ENCODE measurements around the gene MMP17.

Gene MMP17

DNA sequence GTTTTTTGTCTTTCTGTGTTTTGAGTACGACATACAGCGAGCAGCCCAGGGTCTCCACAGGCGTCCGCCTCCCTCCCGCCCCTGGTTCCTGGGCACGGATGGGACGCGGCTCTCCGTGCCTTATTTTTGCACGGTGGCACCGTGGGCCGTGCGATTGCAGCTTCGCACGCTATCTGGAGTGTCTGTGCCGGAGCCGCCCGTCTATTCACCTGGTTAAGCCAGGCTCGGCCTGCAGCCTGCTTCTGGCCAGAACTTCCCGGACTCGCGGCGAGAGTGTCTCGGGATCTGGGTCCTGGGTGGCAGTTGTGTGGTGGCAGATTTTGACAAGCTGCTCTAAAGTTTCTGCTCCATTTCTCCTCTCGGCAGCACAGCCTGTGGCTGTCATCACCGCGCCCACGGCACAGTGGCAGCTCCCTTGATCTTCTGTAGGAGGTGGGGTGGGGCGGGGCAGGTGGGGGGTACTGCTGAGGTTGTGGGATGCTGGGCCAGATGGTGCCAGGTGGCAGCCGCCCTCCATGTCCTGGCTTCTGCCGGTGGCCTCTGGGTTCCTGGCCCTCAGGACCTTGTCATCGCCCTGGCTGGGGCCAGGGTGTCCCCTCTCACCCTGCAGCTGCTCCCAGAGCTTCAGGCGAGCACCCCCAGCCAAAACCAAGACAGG, 2.9 kb downstream of the MMP17 start:
- DNase-seq (ENCODE audit: low read depth), result no peak

DNA sequence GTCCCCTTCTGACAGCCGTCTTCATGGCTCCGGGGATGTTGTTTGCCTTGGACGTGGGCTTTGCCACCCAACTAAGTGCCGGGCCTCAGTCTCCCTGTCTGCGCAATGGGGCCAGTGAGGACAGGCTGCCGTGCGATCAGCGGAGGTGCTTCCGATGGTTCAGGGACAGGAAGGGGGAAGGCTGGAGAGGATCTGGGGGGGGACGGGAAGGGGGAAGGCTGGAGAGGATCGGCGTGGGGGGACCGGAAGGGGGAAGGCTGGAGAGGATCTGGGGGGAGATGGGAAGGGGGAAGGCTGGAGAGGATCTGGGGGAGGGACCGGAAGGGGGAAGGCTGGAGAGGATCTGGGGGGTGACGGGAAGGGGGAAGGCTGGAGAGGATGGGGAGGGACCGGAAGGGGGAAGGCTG, 3.4 kb downstream of the MMP17 start:
- DNase-seq (ENCODE audit: low read depth), result peak; percentile 62

DNA sequence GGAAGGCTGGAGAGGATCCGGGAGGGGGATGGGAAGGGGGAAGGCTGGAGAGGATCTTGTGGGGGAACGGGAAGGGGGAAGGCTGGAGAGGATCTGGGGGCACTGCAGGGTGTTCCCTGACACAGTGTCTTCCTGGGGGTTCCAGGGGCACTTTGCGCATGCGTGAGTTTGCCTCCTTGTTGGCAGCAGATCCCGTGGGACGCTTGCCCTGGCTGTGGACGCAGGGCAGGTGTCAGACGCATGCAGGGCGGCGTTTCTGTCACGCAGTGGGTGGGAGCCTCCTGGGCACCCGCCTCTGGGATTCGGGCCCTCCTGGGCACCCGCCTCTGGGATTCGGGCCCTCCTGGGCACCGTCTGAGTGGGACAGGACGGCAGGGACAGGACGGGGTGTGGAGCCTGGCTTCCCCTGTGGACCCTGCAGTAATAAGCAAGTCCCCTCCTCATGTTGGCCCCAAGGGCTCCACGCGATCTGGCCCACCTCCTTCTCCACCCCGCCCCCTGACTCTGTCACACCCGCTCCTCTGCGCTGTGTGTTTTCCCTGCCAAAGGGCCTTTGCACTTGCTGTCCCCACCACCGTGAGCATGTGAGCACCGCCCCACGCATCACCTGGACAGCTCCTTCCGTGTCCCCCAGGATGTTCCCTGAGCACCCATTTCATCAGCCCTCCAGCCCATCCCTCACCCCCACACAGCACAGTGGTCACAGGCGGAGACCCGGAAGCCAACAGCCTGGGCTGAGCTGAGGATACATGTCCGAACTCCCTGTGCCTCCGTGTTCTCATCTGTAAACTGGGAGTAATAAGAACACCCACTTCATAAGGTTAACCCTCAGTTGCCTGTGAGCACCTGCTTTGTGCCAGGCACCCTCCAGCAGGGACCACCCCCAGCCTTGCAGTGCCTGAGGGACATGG, 4.4 kb downstream of the MMP17 start:
- no peak for DNase-seq (ENCODE audit: low read depth)

DNA sequence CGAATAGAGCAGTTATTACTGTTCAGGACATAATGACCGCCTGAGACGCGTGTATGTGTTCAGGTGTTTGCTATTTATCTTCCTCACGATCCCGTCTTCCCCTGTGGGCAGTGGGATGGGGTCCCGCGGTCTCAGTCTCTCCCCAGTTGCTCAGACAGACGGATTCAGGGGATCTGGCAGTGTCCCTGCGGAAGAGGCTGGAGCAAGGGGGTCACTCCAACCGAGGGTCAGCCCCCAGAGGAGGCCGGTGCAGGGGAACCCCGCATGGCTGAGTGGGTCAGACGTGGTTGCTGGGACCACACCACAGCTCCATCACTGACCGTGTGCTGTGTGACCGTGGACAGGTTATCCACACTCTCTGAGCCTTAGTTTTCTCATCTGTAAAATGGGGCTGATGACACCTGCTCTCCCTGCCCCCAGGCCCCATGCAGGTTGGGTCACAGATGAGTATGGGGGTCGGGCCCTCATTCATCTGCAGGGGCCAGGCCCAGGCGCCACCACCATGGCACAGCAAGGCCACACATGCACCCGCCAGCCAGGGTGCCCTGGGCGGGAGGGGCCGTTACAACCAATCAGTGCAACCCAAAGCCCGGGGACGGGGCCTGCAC, 5.2 kb downstream of the MMP17 start:
- no peak for DNase-seq (ENCODE audit: low read depth)

DNA sequence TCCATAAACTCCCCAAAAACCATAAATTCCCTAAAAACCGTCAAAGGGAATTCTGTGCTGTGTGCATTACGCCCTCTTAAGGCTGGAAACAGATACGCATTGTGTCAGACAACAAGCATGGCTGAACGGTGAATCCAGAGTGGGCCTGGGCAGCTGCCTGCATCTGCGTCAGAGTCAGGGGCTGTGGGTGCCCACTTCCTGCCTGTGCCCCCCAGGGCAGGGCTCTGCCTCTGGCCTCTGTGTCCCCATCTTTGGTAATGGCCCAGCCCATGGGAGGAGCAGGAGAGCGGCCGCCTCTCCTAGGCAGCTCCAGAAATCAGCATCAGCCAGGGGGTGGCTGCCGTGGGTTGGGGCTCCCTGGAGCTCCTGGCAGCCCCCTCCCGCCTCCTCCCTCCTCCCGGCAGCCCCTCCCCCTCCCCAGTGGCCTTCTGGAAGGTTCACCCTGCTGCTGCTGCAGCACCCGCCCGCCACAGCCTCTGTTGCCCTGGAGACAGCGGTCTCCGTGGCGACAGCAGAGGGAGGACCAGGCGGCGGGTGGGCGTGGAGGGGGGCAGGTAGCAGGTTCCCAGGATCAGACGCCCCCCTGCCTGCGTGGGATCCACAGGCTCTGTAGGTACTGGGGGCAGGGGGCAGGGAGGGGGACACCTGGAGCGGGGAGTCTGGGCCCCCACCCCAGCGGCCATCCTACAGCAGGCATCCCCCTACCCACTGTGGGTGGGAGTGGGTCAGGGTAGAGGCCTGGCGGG, 5.9 kb downstream of the MMP17 start:
- DNase-seq (ENCODE audit: low read depth), result peak; percentile 33

DNA sequence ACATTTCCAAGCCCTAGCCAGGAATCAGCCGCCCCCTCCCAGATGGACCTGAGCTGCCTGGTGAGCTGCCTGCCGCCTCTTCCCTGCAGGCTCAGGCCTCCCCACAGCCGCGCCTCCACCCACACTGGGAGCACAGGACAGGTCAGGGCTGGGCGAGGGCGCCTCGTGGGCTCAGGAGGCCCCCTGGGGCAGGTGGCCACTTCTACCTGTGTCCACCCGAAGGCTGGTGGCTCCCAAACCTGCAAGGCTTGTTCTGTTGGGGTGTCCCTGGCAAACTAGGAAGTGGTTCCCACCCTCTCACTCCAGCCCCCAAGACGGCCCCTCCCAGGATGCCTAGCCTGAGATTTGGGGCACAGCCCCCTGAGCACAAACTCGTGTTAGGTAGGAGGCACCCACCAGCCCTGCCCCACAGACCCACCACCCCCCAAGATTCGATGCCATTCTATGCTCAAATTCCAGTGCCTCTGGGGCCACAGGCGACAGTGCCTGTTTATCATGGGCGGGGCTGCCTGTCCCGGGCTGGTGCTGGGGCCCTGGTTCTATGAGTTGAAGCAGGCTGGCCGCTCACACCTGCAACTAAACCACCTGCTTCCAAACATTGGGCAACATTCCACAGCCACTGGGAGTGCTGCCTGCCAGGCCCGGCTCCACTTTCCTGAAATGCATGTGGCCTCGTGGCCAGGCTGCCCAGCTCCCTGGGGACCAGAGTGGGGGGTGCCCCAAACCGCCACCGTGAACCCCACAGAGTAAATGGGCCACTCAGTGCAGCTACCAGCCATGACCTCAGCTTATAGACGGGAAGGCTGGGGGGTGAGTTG, 6.8 kb downstream of the MMP17 start:
- DNase-seq (ENCODE audit: low read depth), result no peak

DNA sequence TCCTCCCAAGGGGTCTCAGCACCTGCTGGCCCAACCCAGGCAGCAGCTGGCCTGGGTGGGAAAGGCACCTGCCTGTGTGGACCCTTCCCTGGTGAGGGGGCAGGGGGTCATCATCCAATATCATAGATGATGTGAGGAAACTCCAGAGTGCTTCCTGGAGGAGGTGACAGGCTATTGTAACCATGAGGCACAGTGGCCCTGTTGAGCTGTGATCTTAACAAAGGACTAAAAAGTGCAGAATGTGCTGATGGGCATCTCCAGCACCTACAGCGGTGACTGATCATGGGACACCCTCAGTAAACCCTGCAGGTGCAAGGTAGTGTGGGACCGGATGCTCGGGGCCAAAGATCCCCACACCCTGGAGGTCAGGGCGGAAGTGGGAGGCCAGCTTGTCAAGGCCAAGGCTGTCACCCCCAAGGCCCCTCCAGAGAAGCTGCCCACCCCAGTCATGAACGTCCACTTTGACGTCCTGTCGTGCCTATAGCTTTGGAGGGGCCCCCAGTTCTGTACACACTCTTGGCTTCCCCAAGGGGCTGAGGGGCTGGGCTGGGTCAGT, 7.5 kb downstream of the MMP17 start:
- DNase-seq (ENCODE audit: low read depth), result no peak

DNA sequence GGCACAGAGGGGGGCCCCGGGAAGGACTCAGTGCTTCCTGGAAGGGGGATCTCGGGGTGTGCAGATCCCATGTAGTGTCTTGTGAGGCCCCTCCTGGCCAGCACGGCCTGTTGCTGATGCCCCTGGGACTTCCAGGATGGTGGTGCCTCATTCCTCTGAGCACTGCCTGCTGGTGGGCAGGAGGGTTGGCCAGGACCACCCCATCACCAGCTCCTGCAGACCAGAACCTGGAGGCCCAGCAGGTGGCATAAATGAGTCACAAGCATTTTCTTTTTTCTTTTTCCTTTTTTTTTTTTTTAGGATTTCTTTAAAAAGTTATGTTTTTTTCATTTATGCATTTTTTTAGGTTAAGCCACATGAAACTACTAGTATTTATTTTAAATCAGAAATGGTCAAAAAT, 8.0 kb downstream of the MMP17 start:
- no peak for DNase-seq (ENCODE audit: low read depth)

DNA sequence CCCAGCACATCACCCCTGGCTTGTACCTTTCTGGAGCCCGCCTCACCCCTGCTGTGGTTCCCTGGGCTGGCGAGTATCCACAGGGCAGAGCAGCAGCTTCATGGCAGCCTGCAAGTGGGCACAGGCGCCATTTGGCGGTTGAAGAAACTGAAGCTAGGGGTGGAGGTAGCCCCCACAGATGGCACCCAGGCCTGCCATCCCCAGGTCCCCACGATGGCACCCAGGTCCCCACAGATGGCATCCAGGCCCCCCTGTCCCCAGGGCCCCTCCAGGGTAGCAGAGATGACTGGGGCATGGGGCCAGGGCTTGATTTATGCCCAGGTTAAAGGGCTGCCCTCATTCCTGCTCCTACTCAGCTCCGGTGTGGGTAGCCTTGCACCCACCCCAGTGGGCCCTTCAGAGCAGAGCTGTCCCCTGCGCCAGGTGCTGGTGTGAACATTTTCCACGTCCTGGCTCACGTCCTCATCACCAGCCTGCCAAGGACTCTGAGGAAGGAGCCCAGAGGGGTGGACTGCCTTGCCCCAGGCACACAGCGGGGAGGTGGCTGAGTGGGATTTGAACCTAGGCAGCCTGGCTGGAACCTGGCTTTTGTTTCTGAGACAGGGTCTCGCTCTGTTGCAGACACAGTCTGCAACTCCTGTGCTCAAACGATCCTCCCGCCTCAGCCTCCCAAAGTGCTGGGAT, 8.7 kb downstream of the MMP17 start:
- DNase-seq (ENCODE audit: low read depth), result no peak

DNA sequence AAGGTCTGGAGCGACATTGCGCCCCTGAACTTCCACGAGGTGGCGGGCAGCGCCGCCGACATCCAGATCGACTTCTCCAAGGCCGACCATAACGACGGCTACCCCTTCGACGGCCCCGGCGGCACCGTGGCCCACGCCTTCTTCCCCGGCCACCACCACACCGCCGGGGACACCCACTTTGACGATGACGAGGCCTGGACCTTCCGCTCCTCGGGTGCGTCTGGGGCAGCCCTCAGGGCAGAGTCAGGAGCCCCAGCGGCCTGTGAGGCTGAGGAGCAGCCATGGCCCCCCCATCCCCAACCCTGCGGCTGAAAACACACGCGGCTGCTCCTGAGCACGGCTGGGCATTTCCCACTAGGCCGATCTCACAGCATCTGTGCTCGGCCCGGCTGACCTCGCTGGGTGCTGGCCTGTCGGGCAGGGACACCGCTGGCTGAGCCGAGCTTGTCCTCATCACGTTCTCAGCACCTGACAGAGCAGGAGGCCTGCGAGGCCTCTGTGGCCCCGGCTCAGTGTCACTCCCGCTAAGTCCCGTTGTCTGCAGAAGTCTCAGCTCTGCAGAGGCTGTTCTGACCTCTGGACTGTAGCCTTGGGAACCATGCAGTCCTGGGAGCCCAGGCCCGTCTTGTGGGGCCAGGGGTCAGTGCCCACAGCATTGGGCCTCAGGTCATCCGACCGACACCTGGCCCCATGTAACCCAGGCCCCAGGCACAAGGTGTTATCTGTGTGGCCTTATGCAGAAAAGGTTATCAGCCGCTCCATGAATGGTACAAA, 12.6 kb downstream of the MMP17 start:
- no peak for DNase-seq (ENCODE audit: low read depth)

DNA sequence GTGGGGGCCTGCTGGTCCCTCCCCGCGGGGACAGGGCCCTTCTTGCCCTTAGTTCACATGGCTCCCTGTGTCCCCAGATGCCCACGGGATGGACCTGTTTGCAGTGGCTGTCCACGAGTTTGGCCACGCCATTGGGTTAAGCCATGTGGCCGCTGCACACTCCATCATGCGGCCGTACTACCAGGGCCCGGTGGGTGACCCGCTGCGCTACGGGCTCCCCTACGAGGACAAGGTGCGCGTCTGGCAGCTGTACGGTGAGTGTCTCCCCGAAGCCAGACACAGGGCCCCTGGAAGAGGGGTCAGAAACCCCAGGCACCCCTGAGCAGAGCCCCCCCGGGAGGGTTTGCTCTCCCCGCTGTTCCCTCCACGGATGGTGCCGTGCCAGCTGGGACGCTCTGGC, 13.4 kb downstream of the MMP17 start:
- DNase-seq (ENCODE audit: low read depth), result no peak

DNA sequence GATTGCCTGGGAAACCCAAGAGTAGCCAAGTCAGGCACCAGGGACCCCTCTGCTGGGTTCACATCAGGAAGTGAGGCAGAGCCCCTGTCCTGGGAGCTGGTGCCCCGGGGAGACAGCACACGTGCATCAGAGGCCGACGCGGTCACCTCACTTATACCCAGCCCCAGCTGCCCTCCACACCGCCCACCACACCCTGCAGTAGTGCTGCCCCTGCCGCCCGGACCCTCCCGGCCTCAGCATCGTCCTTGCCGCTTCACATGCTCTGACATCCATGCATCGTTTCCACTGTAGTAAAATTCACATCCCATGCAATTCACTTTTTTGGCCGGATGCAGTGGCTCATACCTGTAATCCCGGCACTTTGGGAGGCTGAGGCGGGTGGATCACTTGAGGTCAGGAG, 14.0 kb downstream of the MMP17 start:
- no peak for DNase-seq (ENCODE audit: low read depth)

DNA sequence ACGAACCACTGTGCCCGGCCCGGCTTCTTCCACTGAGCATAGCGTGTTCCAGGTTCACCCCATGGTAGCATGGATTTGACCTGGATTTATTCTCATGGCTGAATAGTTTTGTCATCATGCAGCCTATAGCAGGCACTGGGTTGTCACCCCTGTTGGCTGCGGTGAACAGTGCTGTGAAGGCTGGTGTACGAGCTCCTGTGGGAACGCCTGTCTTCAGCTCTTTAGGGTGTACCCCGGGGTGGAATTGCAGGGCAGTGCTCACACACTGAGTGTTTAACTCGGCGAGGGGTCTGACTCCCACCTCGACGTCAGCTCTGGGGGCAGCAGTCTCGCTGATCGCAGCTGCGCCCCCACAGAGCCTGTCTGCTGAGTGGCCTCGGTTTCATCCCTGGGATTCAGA, 15.3 kb downstream of the MMP17 start:
- no peak for DNase-seq (ENCODE audit: low read depth)

DNA sequence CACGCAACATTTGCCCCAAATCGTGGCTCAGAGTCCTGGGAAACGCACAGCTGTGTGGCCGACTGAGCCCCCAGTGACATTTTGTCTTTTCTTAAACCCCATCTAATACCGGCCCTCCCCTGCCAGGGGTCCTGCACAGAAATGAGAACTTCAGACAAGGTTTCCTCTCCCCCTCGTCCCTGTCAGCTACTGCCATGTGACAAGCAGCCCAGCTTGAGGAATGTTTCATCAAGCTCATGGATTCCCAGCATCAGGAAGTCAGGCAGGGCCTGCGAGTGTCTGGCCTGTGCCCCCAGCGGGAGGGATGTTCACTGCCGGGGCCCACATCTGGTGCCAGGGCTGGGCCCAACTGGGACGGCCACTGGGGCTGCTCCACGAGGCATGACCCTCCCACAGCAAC, 15.9 kb downstream of the MMP17 start:
- DNase-seq (ENCODE audit: low read depth), result no peak

DNA sequence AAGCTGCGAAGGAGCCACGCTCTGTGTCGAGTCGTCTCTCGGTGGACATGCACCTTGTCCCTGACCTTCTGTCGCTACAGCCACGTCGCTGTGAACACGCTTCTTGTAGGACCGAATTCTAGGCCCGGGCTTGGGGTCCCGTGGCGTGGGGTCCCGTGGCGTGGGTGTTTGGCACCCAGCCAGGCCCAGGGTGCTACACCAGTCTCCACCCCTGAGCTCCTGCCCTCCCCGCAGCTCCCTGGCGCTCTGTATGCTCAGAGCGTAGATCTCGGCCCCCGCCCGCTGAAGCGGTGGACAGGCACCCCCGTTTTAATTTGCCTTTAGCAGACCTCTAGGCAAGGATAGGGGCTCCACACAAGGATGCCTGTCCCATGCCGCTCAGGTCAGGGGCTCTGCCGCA, 16.5 kb downstream of the MMP17 start:
- no peak for DNase-seq (ENCODE audit: low read depth)

DNA sequence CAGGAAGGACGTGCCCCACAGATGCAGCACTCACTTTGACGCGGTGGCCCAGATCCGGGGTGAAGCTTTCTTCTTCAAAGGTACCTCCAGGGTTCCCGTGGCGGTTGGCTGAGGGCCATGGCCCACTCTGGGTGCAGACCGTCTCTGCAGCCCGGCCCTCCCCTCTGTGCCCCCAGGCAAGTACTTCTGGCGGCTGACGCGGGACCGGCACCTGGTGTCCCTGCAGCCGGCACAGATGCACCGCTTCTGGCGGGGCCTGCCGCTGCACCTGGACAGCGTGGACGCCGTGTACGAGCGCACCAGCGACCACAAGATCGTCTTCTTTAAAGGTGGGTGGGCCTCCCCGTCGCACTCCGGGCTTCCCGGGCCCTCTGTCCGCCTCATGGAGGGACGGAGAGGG, 16.9 kb downstream of the MMP17 start:
- no peak for DNase-seq (ENCODE audit: low read depth)

DNA sequence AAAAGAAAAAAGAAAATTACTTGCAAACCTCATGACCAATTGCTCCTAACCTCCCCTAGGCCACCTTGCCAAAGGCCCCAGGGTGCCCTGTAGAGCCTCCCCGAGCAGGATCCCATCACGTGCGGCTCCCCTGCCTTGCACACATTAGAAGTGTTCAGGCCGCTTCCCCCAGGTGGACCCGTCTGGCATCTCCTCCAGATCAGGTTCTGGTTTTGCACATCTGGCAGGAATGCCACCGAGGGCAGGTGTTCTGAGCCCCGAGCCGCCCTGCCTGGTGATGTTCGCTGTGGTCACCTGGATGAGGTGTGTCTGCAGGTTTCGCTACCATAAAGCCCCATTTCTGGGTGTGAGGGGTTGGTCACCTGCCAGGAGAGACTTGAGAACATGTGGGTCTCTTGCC, 19.3 kb downstream of the MMP17 start:
- DNase-seq (ENCODE audit: low read depth), result no peak

DNA sequence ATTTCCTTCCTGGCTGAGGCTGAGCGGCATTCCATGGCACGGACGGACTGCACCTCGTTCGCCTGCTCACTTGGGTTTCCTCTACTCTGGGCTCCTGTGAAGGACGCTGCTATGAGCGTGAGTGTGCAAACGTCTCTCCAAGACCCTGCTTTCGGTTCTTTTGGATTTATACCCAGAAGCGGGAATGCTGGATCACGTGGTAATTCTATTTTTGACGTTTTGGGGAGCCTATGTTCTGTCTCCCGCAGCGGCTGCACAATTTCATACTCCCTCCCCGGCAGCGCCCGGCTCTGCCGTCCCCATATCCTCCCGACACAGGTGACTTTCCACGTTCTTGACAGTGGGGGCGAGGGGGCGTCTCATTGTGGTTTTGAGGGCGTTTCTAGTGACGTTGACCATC, 20.6 kb downstream of the MMP17 start:
- DNase-seq (ENCODE audit: low read depth), result no peak

DNA sequence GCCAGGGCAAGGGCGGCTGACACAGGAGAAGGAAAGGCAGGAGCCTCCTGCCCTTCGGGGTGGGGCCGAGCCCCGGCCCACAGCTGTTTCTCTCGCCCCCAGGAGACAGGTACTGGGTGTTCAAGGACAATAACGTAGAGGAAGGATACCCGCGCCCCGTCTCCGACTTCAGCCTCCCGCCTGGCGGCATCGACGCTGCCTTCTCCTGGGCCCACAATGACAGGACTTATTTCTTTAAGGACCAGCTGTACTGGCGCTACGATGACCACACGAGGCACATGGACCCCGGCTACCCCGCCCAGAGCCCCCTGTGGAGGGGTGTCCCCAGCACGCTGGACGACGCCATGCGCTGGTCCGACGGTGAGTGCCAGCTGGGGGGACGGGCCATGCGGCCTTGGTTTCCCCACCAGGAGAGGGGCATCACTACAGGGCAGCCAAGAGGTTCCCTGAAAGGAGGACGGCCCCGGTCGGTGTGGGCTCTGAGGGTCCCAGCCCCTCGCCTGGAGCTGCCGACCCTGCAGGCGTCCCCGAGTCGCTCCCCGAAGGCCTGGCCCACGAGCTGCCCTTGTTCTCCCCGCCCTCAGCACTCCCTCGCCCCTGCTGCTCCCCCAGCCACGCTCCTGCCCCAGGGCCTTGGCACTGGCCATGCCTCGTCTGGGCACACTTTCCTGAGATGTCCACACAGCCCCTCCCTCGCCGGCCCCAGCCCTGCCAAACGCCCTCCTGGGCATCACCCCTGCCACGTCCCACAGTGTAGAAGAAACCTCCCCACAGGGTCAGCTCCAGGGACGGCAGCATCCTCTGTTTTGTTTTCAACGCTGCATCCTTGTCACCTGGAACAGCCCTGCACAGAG, 21.7 kb downstream of the MMP17 start:
- DNase-seq (ENCODE audit: low read depth), result no peak

Data from amniotic epithelial cell (primary cell).